K562 (cell line): ENCODE data around the gene MGST3. TPM values are rescaled to one million over a fixed set of nuclear protein-coding genes. Genes with fewer than 3 reads are reported as not detected.

Experiments
- ATAC-seq: fragments of 200-7000 bp; cut with Tn5 transposase; 3 replicates; pipeline ENCODE4 v1.9.1; 2020; ENCODE audit warnings: moderate library complexity
- BruUV-seq: library from RNA; stranded (reverse); fragments of 400-500 nt; replicated peaks from 2 replicates; lab custom pipeline; 2021; lab: Mats Ljungman, UMichigan
- CTCF ChIA-PET: fragments of 300-600 bp; formaldehyde crosslinking; extraction: SDS; loops from one replicate; lab custom pipeline; 2021; ENCODE audit warnings: low intra/inter-chr PET ratio; lab: Yijun Ruan, JAX
- POLR2A ChIA-PET: fragments of 300-600, 350-650 bp; sonication (Branson Sonifier 250); formaldehyde crosslinking; extraction: SDS; loops from one replicate; lab custom pipeline; 2021; ENCODE audit warnings: antibody characterized with exemption, inconsistent platforms; lab: Yijun Ruan, JAX
- DNase-seq, 4 experiments: peaks; one replicate each; pipeline versions ENCODE4 v3.0.0 to v3.0.0-alpha.2; 2011 to 2018; ENCODE audit warnings: low spot score in 3 of 4, mixed read lengths in 3 of 4; ENCODE audit errors: extremely low read depth in 1 of 4
- FAIRE-seq: peaks from 2 replicates; lab custom pipeline; 2011; peaks lifted over from hg19 to GRCh38; lab: Jason Lieb, UNC
- H2AFZ ChIP-seq: 2 replicates; pipeline ENCODE4 v1.6.0; 2011; ENCODE audit warnings: low read depth, low read length, control low read depth, inconsistent platforms
- H3K27ac ChIP-seq: fragments of 200-600 bp; 3 replicates; pipeline ENCODE4 v1.8.0; 2011; ENCODE audit warnings: low read depth, mild to moderate bottlenecking, control low read depth, inconsistent platforms, low read length, moderate library complexity, mixed read lengths; ENCODE audit errors: extremely low read depth
- H3K27me3 ChIP-seq, 2 experiments: fragments of 300-600 bp in 1 of 2; 2 replicates in 1 of 2; 3 replicates in 1 of 2; pipeline versions ENCODE4 v1.6.0 to v1.8.0; 2011; ENCODE audit warnings: inconsistent platforms in 2 of 2, low read length in 2 of 2, mild to moderate bottlenecking in 1 of 2, mixed read lengths in 1 of 2, moderate library complexity in 1 of 2; ENCODE audit not compliant: control insufficient read depth in 2 of 2, insufficient read depth in 2 of 2
- H3K36me3 ChIP-seq: fragments of 300-600 bp; 3 replicates; pipeline ENCODE4 v1.8.0; 2011; ENCODE audit warnings: mild to moderate bottlenecking, low read length, inconsistent platforms; ENCODE audit not compliant: control insufficient read depth, insufficient read depth
- H3K4me1 ChIP-seq, 2 experiments: fragments of 200-600 bp in 1 of 2; replicated peaks in 1 of 2; 2 replicates in 1 of 2; 3 replicates in 1 of 2; pipeline versions ENCODE4 v1.5.1 to v1.8.0; 2011; ENCODE audit warnings: inconsistent platforms in 2 of 2, low read length in 2 of 2, mild to moderate bottlenecking in 1 of 2, mixed read lengths in 1 of 2, moderate library complexity in 1 of 2; ENCODE audit not compliant: control insufficient read depth in 2 of 2, insufficient read depth in 2 of 2
- H3K4me2 ChIP-seq: 2 replicates; pipeline ENCODE4 v1.6.1; 2011; ENCODE audit warnings: low read length, control low read depth, inconsistent platforms, mixed read lengths; ENCODE audit not compliant: insufficient read depth
- H3K4me3 ChIP-seq: fragments of 200-600 bp; sonication (generic), shearing (Covaris generic); 2 replicates; pipeline ENCODE4 v1.5.1; 2016; ENCODE audit warnings: control low read depth, inconsistent platforms
- H3K79me2 ChIP-seq: fragments of 200-600 bp; 3 replicates; pipeline ENCODE4 v1.8.0; 2011; ENCODE audit warnings: low read length, inconsistent platforms; ENCODE audit not compliant: control insufficient read depth, insufficient read depth
- H3K9ac ChIP-seq, 2 experiments: 2 replicates each; pipeline versions ENCODE4 v1.6.0 to v1.6.1; 2011; ENCODE audit warnings: low read depth in 2 of 2, low read length in 2 of 2, control low read depth in 1 of 2, inconsistent platforms in 1 of 2, mild to moderate bottlenecking in 1 of 2, mixed read lengths in 1 of 2; ENCODE audit not compliant: insufficient read depth in 1 of 2
- H3K9me1 ChIP-seq: one replicate; pipeline ENCODE4 v1.6.0; 2011; ENCODE audit warnings: inconsistent platforms, mild to moderate bottlenecking, low read length, moderate library complexity; ENCODE audit not compliant: control insufficient read depth, insufficient read depth
- H3K9me3 ChIP-seq: replicated peaks from 2 replicates; pipeline ENCODE4 v1.5.1; 2011; ENCODE audit warnings: low read depth, low read length, inconsistent platforms; ENCODE audit not compliant: control insufficient read depth, insufficient read depth
- H4K20me1 ChIP-seq: replicated peaks from 2 replicates; pipeline ENCODE4 v1.6.1; 2011; ENCODE audit warnings: low read length, inconsistent platforms, mixed read lengths; ENCODE audit not compliant: control insufficient read depth, insufficient read depth
- C11orf30 ChIP-seq: fragments of 450-650 bp; IDR thresholded peaks from 2 replicates; pipeline ENCODE4 v1.6.1; 2016; ENCODE audit warnings: low read depth, mild to moderate bottlenecking
- CCNT2 ChIP-seq: IDR thresholded peaks from 2 replicates; pipeline ENCODE4 v1.6.1; 2011; ENCODE audit warnings: borderline replicate concordance, low read depth, mild to moderate bottlenecking, moderate library complexity, mixed read lengths, low read length; ENCODE audit not compliant: insufficient read length; ENCODE audit errors: extremely low read depth
- IRF2 ChIP-seq: sonication (generic); formaldehyde crosslinking; IDR thresholded peaks from 2 replicates; pipeline ENCODE4 v1.8.1; 2022; ENCODE audit warnings: mild to moderate bottlenecking, missing genetic modification reagents
- MAFF ChIP-seq: IDR thresholded peaks from 2 replicates; pipeline ENCODE4 v1.6.1; 2012; ENCODE audit warnings: low read length, improper control_type of control experiment
- MAFG ChIP-seq: fragments of 450-650 bp; conservative IDR thresholded peaks from 2 replicates; pipeline ENCODE4 v1.6.1; 2016; ENCODE audit warnings: missing genetic modification characterization, missing compliant biosample characterization
- MAFK ChIP-seq: IDR thresholded peaks from 2 replicates; pipeline ENCODE4 v1.6.1; 2011; ENCODE audit warnings: low read length, improper control_type of control experiment
- MBD1 ChIP-seq: fragments of 250-450 bp; sonication (Bioruptor Pico); IDR thresholded peaks from 2 replicates; pipeline ENCODE4 v1.8.0; 2022; ENCODE audit warnings: inconsistent platforms
- MCM5 ChIP-seq: fragments of 450-650 bp; IDR thresholded peaks from 2 replicates; pipeline ENCODE4 v1.6.1; 2016; ENCODE audit warnings: low read depth
- MCM7 ChIP-seq, 2 experiments: fragments of 450-650 bp; IDR thresholded peaks; 2 replicates each; pipeline ENCODE4 v1.6.1; 2016 to 2018
- NFE2 ChIP-seq: IDR thresholded peaks from 2 replicates; pipeline ENCODE4 v1.6.1; 2014; ENCODE audit warnings: antibody characterized with exemption, low read depth
- NR2C2 ChIP-seq, 2 experiments: fragments of 200-800 bp in 1 of 2; sonication (Bioruptor generic) in 1 of 2; sonication (generic) in 1 of 2; formaldehyde crosslinking in 1 of 2; IDR thresholded peaks; 2 replicates each; pipeline versions ENCODE4 v1.6.1 to v1.8.0; 2016 to 2022; ENCODE audit warnings: mild to moderate bottlenecking in 1 of 2, missing compliant biosample characterization in 1 of 2, missing genetic modification characterization in 1 of 2, missing genetic modification reagents in 1 of 2
- STAG1 ChIP-seq: sonication (generic); formaldehyde crosslinking; IDR thresholded peaks from 2 replicates; pipeline ENCODE4 v1.5.0; 2020; ENCODE audit warnings: missing genetic modification reagents, borderline replicate concordance
- TAF1 ChIP-seq: IDR thresholded peaks from 2 replicates; pipeline ENCODE4 v1.6.1; 2011; ENCODE audit warnings: mild to moderate bottlenecking, low read length, moderate library complexity; ENCODE audit not compliant: insufficient read depth, control insufficient read depth, severe bottlenecking; ENCODE audit errors: extremely low read depth
- TRIM28 ChIP-seq: fragments of 450-650 bp; IDR thresholded peaks from 2 replicates; pipeline ENCODE4 v1.6.1; 2017
- ZHX1 ChIP-seq: fragments of 150-350 bp; conservative IDR thresholded peaks from 2 replicates; pipeline ENCODE4 v1.6.1; 2014; ENCODE audit warnings: low read length
- ZNF143 ChIP-seq: sonication (generic); formaldehyde crosslinking; IDR thresholded peaks from 2 replicates; pipeline ENCODE4 v1.9.0; 2022; ENCODE audit warnings: mild to moderate bottlenecking, missing genetic modification reagents
- ZNF174 ChIP-seq: fragments of 250-450 bp; sonication (Bioruptor Pico); IDR thresholded peaks from 2 replicates; pipeline ENCODE4 v1.4.0; 2020; ENCODE audit warnings: mild to moderate bottlenecking
- ZNF316 ChIP-seq: fragments of 450-650 bp; IDR thresholded peaks from 2 replicates; pipeline ENCODE4 v1.6.1; 2016
- ZNF778 ChIP-seq: fragments of 450-650 bp; formaldehyde crosslinking; IDR thresholded peaks from 2 replicates; pipeline ENCODE4 v1.4.0; 2020; ENCODE audit warnings: mild to moderate bottlenecking, moderate library complexity
- ZSCAN32 ChIP-seq: fragments of 450-650 bp; formaldehyde crosslinking; IDR thresholded peaks from 2 replicates; pipeline ENCODE4 v1.4.0; 2020; ENCODE audit warnings: mild to moderate bottlenecking, moderate library complexity
- WGBS: fragments of 100-300 bp; shearing (Covaris generic); methylation state at CpG from one replicate; pipeline ENCODE4 v1.1.6; 2016; ENCODE audit warnings: low coverage, mixed read lengths; ENCODE audit not compliant: insufficient coverage; ENCODE audit errors: missing lambda C conversion rate; 5-methylcytosine and 5-hydroxymethylcytosine counted together
- in situ Hi-C: fragments of 300-500 bp; cut with MboI; formaldehyde crosslinking; loops from 4 replicates; pipeline ENCODE4 v1.15.0; 2018; ENCODE audit warnings: inconsistent platforms, mixed read lengths
- intact Hi-C: fragments of 100-400 bp; cut with micrococcal nuclease; formaldehyde crosslinking; loops from 2 replicates; pipeline ENCODE4 v1.14.2; 2022
- polyA plus RNA-seq, 8 experiments: library from polyadenylated mRNA; depleted of rRNA in 4 of 8; stranded (reverse) in 5 of 8; unstranded in 3 of 8; fragments of >200 nt; fragmentation: Nextera tagmentation in 2 of 8; fragmentation: Illumina TruSeq in 1 of 8; extraction: Ambion mirVana in 2 of 8; extraction: Trizol in 1 of 8; gene quantifications; 2 replicates each; pipeline versions ENCODE4 v1.2.1 to v1.2.3, GENCODE V29; 2011 to 2014; ENCODE audit warnings: inconsistent platforms in 1 of 8, missing spikeins in 1 of 8
- total RNA-seq, 7 experiments: library from RNA; depleted of rRNA in 6 of 7; stranded (reverse); fragments of >200 nt in 6 of 7; fragmentation: Illumina TruSeq in 2 of 7; extraction: Trizol in 2 of 7; gene quantifications; 2 replicates each; pipeline versions ENCODE4 v1.2.1 to v1.2.3, GENCODE V29; 2011 to 2021; ENCODE audit warnings: low replicate concordance in 1 of 7

MGST3 gene
- total and polyA plus RNA-seq, 9 of the 15 experiments (the other 6 are each of a cell fraction or from before 2014, with no cell fraction given): 70.7 to 287 (median 105) TPM

- H3K9me1 ChIP-seq: no peaks in the 10 kb centered on the region
- DNase-seq (peak in 1 of 4 experiments; percentile 21), FAIRE-seq (peak; percentile 52), ATAC-seq (no peak)
- H3K4me3 ChIP-seq: peak overlapping the region; percentile 93; the same call in 1 of the 2 replicates
- peaks cover 6 to 7% of the 10 kb centered on the region in 2 experiments for H3K4me1 ChIP-seq
- TF ChIP-seq MCM7 (IDR thresholded peaks at IDR 0.05) (no peak), MAFK (peak; percentile 99), STAG1 (CRISPR knock-in tag) (no peak), IRF2 (CRISPR knock-in tag) (no peak), MAFF (peak; percentile 99), C11orf30 (peak; percentile 98), TAF1 (no peak), NR2C2 (CRISPR knock-in tag; IDR thresholded peaks at IDR 0.05) (no peak), NR2C2 (tag; IDR thresholded peaks at IDR 0.05) (no peak), MBD1 (no peak), MCM5 (no peak), TRIM28 (no peak), ZNF174 (CRISPR knock-in tag) (no peak), ZNF316 (peak; percentile 99), CCNT2 (no peak), MAFG (tag) (peak; percentile 98), ZSCAN32 (no peak), NFE2 (peak; percentile 37), ZNF778 (CRISPR knock-in tag) (no peak), ZNF143 (CRISPR knock-in tag) (no peak), ZHX1 (no peak)
- H3K4me2 ChIP-seq: peak overlapping the region; percentile 29; the same call in 1 of the 2 replicates
- H3K9me3 ChIP-seq: no peaks in the 10 kb centered on the region
- no TSS peak for BruUV-seq
- no peak overlapping the region for H3K9ac ChIP-seq
- no peaks in the 10 kb centered on the region for H4K20me1 ChIP-seq
- peaks cover 29% of the 10 kb centered on the region for H3K79me2 ChIP-seq
- in situ Hi-C loops (no loop called here), intact Hi-C loops (loop anchor here (5.0 kb wide), 1 partner anchor 94 kb away; no protein-coding TSS in a partner anchor)
- H3K27ac ChIP-seq: no peak overlapping the region
- H3K36me3 ChIP-seq: 0 out of 3 replicates have a peak, but pooled peaks cover 3% of the 10 kb centered on the region
- POLR2A ChIA-PET: interaction anchor here (0.9 to 1.9 kb wide), 4 partner anchors 9 to 95 kb away, joined by 3 to 11 read pairs (median 4); partner anchors contain the start of gene TMCO1
- no peak overlapping the region for H2AFZ ChIP-seq
- no peaks in the 10 kb centered on the region for H3K27me3 ChIP-seq
- 15% methylated on average over 2 of the region's 2 CpGs for WGBS
- CTCF ChIA-PET: no interaction called here
Observed at GRCh38 chr1:165696625-165697100, 65.6 kb downstream of the MGST3 start.
